GM23338 (cell line): ENCODE measurements around the gene KRTAP22-2. TPM values are rescaled to one million over a fixed set of nuclear protein-coding genes. Genes with fewer than 3 reads are reported as not detected.
A peak's percentile ranks its signal among the peaks of the same experiment; 100 is the strongest.

Experiments used
- ATAC-seq: fragments of 200-7000 bp; cut with Tn5 transposase; 3 replicates; pipeline ENCODE4 v1.9.1; 2020
- DNase-seq: peaks from one replicate; pipeline ENCODE4 v3.0.0-alpha.2; 2015; ENCODE audit warnings: low spot score
- H2AFZ ChIP-seq: fragments of 200-600 bp; sonication (generic); 2 replicates; pipeline ENCODE4 v1.8.0; 2016; ENCODE audit warnings: antibody characterized with exemption, mild to moderate bottlenecking, moderate library complexity
- H3F3A ChIP-seq: fragments of 200-600 bp; sonication (generic); replicated peaks from 2 replicates; pipeline ENCODE4 v1.8.0; 2017; ENCODE audit warnings: antibody characterized with exemption, mixed run types, low read depth
- H3K27ac ChIP-seq: fragments of 200-600 bp; sonication (generic); 2 replicates; pipeline ENCODE4 v1.6.1; 2016; ENCODE audit warnings: low read depth
- H3K27me3 ChIP-seq: fragments of 200-600 bp; sonication (generic); 2 replicates; pipeline ENCODE4 v1.8.0; 2016; ENCODE audit warnings: mild to moderate bottlenecking, mixed run types, moderate library complexity; ENCODE audit not compliant: insufficient read depth
- H3K36me3 ChIP-seq: fragments of 200-600 bp; sonication (generic); 2 replicates; pipeline ENCODE4 v1.8.0; 2016; ENCODE audit warnings: mild to moderate bottlenecking; ENCODE audit not compliant: insufficient read depth
- H3K4me1 ChIP-seq: fragments of 200-600 bp; sonication (generic); 2 replicates; pipeline ENCODE4 v1.8.0; 2016; ENCODE audit warnings: mild to moderate bottlenecking, moderate library complexity; ENCODE audit not compliant: insufficient read depth
- H3K4me2 ChIP-seq: fragments of 200-600 bp; sonication (generic); 2 replicates; pipeline ENCODE4 v1.7.1; 2017; ENCODE audit warnings: mixed run types
- H3K4me3 ChIP-seq: fragments of 200-600 bp; sonication (generic); 2 replicates; pipeline ENCODE4 v1.6.1; 2016; ENCODE audit warnings: mixed run types
- H3K79me2 ChIP-seq: fragments of 200-600 bp; sonication (generic); replicated peaks from 2 replicates; pipeline ENCODE4 v1.8.0; 2017; ENCODE audit warnings: mild to moderate bottlenecking; ENCODE audit not compliant: insufficient read depth
- H3K9me2 ChIP-seq: fragments of 200-600 bp; sonication (generic); 2 replicates; pipeline ENCODE4 v1.8.0; 2017; ENCODE audit not compliant: insufficient read depth
- H4K20me1 ChIP-seq: fragments of 200-600 bp; sonication (generic); replicated peaks from 2 replicates; pipeline ENCODE4 v1.8.0; 2017; ENCODE audit warnings: mild to moderate bottlenecking; ENCODE audit not compliant: insufficient read depth
- H3K27ac Mint-ChIP-seq: 2 replicates; pipeline ENCODE4 v1.8.0; 2020; ENCODE audit warnings: inconsistent platforms, mild to moderate bottlenecking, moderate library complexity, mixed read lengths
- H3K27me3 Mint-ChIP-seq: 3 replicates; pipeline ENCODE4 v1.8.0; 2022; ENCODE audit warnings: low read depth, mild to moderate bottlenecking, moderate library complexity, mixed read lengths, inconsistent platforms; ENCODE audit not compliant: insufficient read depth, poor library complexity
- H3K36me3 Mint-ChIP-seq: 3 replicates; pipeline ENCODE4 v1.8.0; 2021; ENCODE audit warnings: low read depth, mild to moderate bottlenecking, inconsistent platforms, moderate library complexity, mixed read lengths
- H3K4me1 Mint-ChIP-seq: 3 replicates; pipeline ENCODE4 v1.8.0; 2020; ENCODE audit warnings: mild to moderate bottlenecking, inconsistent platforms, mixed read lengths
- H3K4me3 Mint-ChIP-seq: 3 replicates; pipeline ENCODE4 v1.8.0; 2021; ENCODE audit warnings: moderate library complexity, mild to moderate bottlenecking, inconsistent platforms, mixed read lengths
- H3K9me3 Mint-ChIP-seq: 3 replicates; pipeline ENCODE4 v1.8.0; 2020; ENCODE audit warnings: moderate library complexity, mild to moderate bottlenecking, inconsistent platforms, mixed read lengths
- EZH2 ChIP-seq: fragments of 200-600 bp; sonication (generic); IDR thresholded peaks from one replicate; pipeline ENCODE4 v1.8.0; 2017; ENCODE audit warnings: antibody characterized with exemption, mild to moderate bottlenecking, low read depth; ENCODE audit not compliant: unreplicated experiment
- EZH2phosphoT487 ChIP-seq: fragments of 200-600 bp; sonication (generic); IDR thresholded peaks from one replicate; pipeline ENCODE4 v1.8.1; 2018; ENCODE audit warnings: antibody characterized with exemption; ENCODE audit not compliant: unreplicated experiment
- NANOG ChIP-seq: IDR thresholded peaks from 2 replicates; pipeline ENCODE4 v1.6.1; 2016; ENCODE audit warnings: antibody characterized with exemption, borderline replicate concordance
- POLR2AphosphoS5 ChIP-seq: IDR thresholded peaks from 2 replicates; pipeline ENCODE4 v1.6.1; 2016; ENCODE audit warnings: antibody characterized with exemption, low read depth
- ZNF331 ChIP-seq: fragments of 250-450 bp; sonication (Bioruptor Pico); IDR thresholded peaks from 2 replicates; pipeline ENCODE4 v1.5.0; 2020; ENCODE audit warnings: low read depth, mild to moderate bottlenecking, moderate library complexity
- polyA plus RNA-seq: library from polyadenylated mRNA; unstranded; fragments of >200 nt; fragmentation: Nextera tagmentation; extraction: Ambion mirVana; gene quantifications from 2 replicates; pipeline ENCODE4 v1.2.1, GENCODE V29; 2016
- total RNA-seq: library from RNA; depleted of rRNA; stranded (reverse); fragments of >200 nt; shearing (Covaris generic); gene quantifications from 2 replicates; pipeline ENCODE4 v1.2.3, GENCODE V29; 2014
- TF ChIP-seq, protein P1 (sequence below): IDR thresholded peaks from one replicate; pipeline ENCODE4 v1.6.1; 2018; ENCODE audit warnings: antibody characterized with exemption; ENCODE audit not compliant: unreplicated experiment

Gene KRTAP22-2
- total and polyA plus RNA-seq, 2 experiments from 2014 or later = not detected

DNA sequence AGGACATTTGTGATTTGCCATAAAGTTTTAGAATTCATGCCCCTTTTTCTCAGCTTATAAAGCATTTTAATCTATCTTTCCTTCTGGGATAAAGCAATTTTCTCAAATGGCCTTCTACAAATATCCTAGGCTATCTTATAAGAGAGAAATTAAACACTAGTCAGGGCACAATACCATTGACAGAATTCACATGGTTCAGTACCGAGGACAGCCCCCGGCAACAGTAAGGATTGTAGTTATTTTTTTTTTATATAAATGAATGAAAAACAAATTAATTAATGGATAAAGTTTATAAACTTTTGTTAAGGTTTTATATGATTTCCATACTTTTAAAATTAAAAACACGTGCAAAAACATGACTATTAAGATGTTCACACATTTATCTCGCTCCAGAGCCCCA is 37.9 kb upstream of the KRTAP22-2 start:
- H3F3A ChIP-seq = no peaks in the 10 kb centered on the region
- no peak overlapping the region for H3K27ac ChIP-seq
- H2AFZ ChIP-seq = no peak overlapping the region
- H3K4me1 ChIP-seq = no peaks in the 10 kb centered on the region; the same call in 1 of the 2 replicates
- H3K4me3 ChIP-seq = no peak overlapping the region
- H3K36me3 ChIP-seq = no peaks in the 10 kb centered on the region
- H4K20me1 ChIP-seq = no peaks in the 10 kb centered on the region
- H3K27me3 ChIP-seq = no peaks in the 10 kb centered on the region
- no peak overlapping the region for H3K4me3 Mint-ChIP-seq
- no peaks in the 10 kb centered on the region for H3K79me2 ChIP-seq
- no peak for ATAC-seq
- TF ChIP-seq NANOG (no peak), EZH2 (no peak), EZH2phosphoT487 (no peak)
- TF ChIP-seq, protein P1, sequence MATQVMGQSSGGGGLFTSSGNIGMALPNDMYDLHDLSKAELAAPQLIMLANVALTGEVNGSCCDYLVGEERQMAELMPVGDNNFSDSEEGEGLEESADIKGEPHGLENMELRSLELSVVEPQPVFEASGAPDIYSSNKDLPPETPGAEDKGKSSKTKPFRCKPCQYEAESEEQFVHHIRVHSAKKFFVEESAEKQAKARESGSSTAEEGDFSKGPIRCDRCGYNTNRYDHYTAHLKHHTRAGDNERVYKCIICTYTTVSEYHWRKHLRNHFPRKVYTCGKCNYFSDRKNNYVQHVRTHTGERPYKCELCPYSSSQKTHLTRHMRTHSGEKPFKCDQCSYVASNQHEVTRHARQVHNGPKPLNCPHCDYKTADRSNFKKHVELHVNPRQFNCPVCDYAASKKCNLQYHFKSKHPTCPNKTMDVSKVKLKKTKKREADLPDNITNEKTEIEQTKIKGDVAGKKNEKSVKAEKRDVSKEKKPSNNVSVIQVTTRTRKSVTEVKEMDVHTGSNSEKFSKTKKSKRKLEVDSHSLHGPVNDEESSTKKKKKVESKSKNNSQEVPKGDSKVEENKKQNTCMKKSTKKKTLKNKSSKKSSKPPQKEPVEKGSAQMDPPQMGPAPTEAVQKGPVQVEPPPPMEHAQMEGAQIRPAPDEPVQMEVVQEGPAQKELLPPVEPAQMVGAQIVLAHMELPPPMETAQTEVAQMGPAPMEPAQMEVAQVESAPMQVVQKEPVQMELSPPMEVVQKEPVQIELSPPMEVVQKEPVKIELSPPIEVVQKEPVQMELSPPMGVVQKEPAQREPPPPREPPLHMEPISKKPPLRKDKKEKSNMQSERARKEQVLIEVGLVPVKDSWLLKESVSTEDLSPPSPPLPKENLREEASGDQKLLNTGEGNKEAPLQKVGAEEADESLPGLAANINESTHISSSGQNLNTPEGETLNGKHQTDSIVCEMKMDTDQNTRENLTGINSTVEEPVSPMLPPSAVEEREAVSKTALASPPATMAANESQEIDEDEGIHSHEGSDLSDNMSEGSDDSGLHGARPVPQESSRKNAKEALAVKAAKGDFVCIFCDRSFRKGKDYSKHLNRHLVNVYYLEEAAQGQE = peak; percentile 26
- H3K4me2 ChIP-seq = no peak overlapping the region
- H3K4me1 Mint-ChIP-seq = no peaks in the 10 kb centered on the region; the same call in 2 of the 3 replicates
- 0 out of 3 replicates have a peak, but pooled peaks cover 5% of the 10 kb centered on the region for H3K36me3 Mint-ChIP-seq
- peaks cover 16% of the 10 kb centered on the region for H3K9me3 Mint-ChIP-seq
- DNase-seq = no peak
- no peak overlapping the region for H3K27ac Mint-ChIP-seq
- peaks cover 2% of the 10 kb centered on the region for H3K27me3 Mint-ChIP-seq
- H3K9me2 ChIP-seq = peaks cover 13% of the 10 kb centered on the region

DNA sequence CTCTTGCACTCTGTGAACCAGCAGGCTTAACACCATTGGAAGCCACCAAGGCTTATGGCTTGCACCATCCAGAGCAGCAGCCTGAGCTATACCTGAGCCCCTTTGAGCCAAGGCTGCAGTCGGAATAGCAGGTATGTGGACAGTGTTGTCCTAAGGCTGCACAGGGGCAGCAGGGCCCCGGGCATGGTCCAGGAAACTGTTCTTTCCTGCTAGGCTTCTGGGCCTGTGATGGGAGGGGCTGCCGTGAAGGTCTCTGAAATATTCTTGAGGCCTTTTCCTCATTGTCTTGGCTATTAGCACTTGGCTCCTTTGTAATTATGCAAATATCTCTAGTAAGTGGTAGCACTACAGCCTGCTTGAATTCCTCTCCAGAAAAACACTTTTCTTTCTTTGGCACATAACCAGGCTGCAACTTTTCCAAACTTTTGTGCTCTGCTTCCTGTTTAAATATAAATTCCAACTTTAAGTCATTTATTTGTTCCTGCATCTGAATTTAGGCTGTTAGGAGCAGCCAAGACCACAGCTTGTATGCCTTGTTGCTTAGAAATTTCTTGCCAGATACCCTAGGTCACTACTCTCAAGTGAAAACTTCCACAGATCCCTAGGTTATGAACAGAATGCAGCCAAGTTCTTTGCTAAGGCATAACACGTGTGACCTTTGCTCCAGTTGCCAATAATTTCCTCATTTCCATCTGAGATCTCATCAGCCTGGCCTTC is 35.4 kb upstream of the KRTAP22-2 start:
- H3K36me3 Mint-ChIP-seq = 0 out of 3 replicates have a peak, but pooled peaks cover 5% of the 10 kb centered on the region
- no peak for TF ChIP-seq ZNF331 (CRISPR knock-in tag)
- no peak for TF ChIP-seq POLR2AphosphoS5
- no peaks in the 10 kb centered on the region for H4K20me1 ChIP-seq
- no peak overlapping the region for H3K27ac Mint-ChIP-seq
- peak overlapping the region; percentile 73 for H2AFZ ChIP-seq
- H3K4me2 ChIP-seq = peak overlapping the region; percentile 18; the same call in 1 of the 2 replicates
- H3F3A ChIP-seq = no peaks in the 10 kb centered on the region
- DNase-seq (peak; percentile 9), ATAC-seq (no peak)
- H3K36me3 ChIP-seq = no peaks in the 10 kb centered on the region
- no peaks in the 10 kb centered on the region for H3K27me3 Mint-ChIP-seq
- no peak overlapping the region for H3K4me3 ChIP-seq
- H3K4me3 Mint-ChIP-seq = no peak overlapping the region
- peaks cover 16% of the 10 kb centered on the region for H3K9me3 Mint-ChIP-seq
- no peak overlapping the region for H3K27ac ChIP-seq
- no peaks in the 10 kb centered on the region for H3K27me3 ChIP-seq
- no peaks in the 10 kb centered on the region; the same call in 2 of the 3 replicates for H3K4me1 Mint-ChIP-seq
- H3K4me1 ChIP-seq = no peaks in the 10 kb centered on the region; the same call in 1 of the 2 replicates
- peaks cover 13% of the 10 kb centered on the region; the same call in 1 of the 2 replicates for H3K9me2 ChIP-seq
- H3K79me2 ChIP-seq = no peaks in the 10 kb centered on the region
